ENCODE results near the gene SLC23A1. TPM values are rescaled to one million over a fixed set of nuclear protein-coding genes. Genes with fewer than 3 reads are reported as not detected.
"Not testable (repeated sequence)": the region's sequence is repeated elsewhere in the genome, so short reads cannot be mapped to it uniquely, and the experiment has no call there.

SLC23A1 gene
- polyA plus RNA-seq, 1 donor: 0.28 TPM

DNA sequence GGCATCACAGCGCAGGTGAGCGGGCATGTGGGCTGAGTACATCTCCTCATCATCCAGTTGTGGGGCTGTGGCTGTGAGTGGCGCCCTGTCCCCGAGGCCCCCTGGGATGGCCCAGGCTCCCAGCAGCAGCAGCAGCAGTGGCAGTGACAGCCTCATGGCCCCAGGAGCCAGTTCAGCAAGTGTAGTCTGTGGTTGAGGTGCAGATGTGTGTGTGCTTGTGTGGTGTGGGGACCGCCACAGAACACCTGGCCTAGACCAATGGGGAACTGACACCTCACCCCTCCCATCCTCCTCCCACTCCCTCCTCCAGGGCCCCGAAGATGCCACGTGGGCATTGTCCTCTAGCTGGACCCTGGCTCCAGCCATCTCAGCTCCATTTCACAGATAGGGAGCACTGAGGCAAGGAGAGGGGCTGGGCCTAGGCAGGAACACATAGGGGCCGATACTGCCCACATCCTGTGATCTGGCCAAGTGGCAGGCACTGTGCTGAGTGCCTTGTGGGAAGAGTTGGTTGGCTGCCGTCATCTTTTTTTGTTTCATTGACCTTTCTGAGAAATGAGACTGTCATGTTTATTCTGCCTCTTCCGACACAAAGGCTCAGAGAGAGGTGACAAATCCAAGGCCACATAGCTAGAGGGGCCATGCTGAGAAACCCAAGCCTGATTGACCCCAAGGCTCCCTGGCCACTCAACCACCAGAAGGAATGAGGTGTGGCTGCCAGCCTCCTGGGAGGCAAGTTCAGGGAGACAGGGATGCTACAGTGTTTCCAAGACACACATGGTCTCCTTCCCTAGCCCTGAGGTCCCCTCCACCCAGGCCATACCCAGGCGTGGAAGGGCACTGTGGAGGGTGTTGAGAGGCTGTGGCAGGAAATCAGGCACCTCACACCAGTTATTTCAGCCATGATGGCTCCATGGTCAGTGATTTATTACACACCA, 6.9 kb upstream of the SLC23A1 start, which contains the start of gene MZB1:
MZB1 (minus strand) TSS at position 213 of the 938 bp plus-strand sequence; CDS start at position 156, 57 bp downstream.
- DNase-seq (ENCODE audit: low read depth): no peak

DNA sequence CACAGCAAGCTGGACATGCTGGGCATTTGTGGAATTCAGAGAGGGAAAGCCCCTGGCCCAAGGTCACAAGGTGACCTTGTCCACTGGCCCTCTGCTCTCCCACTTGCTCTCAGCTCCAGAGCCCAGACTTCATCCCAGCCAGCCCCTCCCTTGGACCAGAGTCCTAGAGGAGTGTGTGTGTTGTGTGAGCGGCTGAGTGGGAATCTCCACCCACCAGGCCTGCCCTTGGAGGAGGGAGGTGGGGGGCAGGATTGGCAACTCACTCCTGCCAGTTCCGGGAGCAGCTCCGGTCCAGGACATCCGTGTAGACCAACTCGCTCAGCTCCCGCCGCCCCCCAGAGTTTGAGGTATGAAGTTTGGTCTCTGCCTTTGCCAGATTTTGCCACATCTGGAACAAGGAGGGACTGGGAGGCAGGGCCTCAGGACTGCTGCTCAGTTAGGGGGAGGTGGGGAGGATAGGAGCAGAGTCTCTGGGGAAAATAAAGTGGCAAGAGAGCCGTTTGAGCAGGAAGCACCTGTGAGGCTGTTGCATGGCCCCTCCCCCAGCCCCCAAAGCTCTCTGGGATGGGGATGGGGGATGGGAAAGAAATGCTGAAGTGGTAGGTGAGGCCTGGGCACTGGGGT, 5.2 kb upstream of the SLC23A1 start:
- DNase-seq (ENCODE audit: low read depth): no peak

DNA sequence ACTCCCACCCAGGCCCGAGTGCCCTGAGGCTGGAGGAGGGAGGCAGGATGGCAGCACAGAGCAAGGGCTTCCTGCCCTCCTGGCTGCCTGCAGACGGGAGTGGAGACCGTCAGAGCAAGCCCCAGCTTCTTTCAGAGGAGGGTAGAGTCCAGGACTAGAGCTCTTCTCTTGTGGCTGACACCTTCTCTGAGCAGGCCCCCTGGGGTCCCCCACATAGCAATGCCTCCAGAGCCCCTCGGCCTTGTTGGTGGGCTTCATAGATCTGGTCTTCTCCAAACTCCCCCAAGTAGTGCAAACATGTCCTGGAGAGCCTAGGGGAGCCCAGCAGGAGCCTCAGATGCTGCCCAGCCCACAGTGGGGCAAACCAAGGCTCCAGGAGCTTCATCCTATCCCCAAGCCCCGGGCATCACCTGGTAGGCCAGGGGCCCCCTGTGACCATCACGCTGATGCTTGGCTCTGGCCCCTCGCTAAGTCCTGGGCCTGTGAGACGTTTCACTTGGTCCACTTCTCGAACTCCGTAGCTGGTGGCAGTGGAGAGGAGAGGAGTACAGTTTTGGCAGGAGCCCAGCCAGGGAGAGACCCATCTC, 4.6 kb upstream of the SLC23A1 start:
- no peak for DNase-seq (ENCODE audit: low read depth)

DNA sequence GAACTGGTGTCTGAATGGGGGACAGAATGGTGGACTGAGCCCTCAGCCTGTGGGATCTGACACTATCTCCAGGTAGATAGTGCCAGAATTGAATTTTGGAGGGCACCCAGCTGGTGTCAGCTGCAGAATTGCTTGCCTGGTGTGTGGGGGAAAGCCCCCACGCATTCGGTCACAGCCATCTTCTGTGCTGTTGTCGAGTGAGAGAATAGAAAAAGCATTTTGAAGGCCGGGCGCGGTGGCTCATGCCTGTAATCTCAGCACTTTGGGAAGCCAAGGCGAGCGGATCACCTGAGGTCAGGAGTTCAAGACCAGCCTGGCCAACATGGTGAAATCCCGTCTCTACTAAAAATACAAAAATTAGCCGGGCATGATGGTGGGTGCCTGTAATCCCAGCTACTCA, 3.9 kb upstream of the SLC23A1 start:
- not testable (repeated sequence) for DNase-seq (ENCODE audit: low read depth)

DNA sequence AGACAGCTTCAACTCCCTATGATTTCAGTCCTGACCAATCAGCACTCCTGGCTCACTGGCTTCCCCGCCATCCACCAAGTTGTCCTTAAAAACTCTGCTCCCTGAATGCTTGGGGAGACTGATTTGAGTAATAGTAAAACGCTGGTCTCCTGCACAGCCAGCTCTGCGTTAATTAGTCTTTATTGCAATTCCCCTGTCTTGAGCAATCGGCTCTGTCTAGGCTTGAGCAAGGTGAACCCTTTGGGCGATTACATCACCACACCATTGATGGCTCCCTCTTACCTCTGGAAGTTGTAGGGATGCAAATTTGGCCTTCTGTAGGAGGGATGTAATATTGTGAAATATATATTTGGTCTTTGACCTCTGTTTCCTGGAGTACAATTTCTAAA, 2.9 kb upstream of the SLC23A1 start:
- DNase-seq (ENCODE audit: low read depth): no peak

DNA sequence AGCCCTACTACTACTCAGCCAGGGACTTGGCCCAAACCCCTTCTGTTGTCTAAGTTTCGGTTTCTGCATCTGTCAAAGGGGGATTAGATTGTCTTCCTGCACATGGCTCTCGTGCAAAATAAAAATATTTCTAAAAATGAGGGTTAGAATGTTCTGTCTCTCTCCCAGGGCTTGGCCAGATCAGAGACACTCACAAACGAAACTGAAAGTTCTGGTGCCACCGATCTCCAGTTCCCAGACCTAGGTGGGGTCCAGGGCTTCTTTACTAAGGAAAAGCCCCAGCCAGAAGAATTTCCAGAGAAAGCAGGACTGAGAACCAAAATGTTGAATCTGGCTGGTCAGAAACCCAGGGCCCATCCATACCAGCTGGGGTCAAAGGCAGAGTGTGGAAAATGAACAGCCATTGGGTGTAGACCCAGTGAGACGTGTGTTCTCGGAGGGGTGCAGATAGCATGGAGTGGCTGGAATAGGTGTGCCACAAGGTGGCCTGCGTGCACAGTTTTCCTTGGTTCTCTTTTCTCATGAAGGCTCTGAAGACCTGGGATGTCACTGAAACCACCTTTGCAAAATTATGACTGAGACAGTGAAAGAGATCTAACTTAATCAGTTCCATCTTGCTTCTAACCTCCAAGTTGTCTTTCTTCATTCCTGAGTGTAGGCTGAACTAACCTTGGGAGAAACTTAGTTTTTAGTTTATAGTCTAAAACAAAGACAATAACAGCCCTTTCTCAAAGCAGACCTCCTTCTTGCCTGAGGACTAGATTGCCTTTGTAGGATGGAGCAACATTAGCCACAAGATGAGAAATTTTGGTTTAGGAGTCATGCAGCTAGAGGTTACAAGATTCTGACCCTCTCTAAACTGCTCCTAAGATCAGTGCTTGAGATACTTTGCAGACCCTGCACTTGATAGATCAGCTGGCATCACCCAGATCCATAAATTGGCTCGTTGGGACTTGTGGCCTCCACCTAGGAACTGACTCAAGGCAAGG, 2.3 kb upstream of the SLC23A1 start:
- no peak for DNase-seq (ENCODE audit: low read depth)

DNA sequence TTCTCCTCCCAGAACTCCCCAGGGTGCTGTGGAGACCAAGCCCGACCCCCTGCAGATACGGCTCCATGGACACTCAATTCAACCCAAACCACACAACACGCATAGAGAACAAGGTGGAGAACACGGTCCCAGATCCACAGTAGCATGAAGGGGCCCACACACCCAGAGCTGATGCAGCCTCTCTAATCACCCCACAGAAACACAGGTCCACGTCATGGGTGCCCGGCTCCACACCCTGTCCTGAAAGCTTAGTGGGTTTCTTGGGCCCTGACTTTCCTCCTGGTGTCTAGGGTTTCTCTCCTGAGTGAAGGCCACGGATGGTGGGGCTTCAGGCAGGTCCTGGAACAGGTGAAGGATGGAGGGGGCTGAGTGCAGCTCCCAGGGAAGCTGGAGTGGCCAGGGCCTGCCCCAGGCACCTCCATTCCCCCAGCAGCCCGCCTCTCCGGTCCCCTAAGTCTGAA, 1.5 kb upstream of the SLC23A1 start:
- DNase-seq (ENCODE audit: low read depth): no peak

DNA sequence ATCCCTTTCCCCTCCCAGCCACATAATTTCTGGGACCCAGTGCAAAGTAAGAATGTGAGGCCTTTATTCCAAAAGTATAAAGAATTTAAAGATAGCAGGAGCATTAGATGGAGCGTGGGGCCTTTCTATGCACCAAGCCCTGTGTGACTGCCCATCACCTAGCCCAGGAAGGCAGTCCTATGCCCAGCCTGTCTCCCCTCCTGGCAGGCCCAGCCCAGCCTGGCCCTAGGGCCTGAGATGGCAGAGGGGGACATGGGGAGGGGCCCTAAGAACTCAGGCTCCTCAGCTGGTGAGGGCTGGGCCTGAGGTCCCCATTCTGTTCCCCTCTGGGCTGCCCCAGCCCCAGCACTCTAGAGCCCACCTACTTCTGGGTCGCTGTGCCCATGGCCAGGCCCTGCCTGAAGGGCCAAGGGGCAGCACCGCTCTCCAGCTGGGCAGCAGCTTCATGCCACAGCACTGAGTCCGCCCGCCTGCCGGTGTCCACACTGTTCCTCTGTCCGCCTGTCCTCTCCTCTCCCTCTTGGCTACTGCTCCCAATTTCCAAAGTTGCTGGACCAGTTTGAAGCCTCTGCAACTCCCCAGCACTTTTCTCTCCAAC, 995 bp upstream of the SLC23A1 start:
- DNase-seq (ENCODE audit: low read depth): no peak

DNA sequence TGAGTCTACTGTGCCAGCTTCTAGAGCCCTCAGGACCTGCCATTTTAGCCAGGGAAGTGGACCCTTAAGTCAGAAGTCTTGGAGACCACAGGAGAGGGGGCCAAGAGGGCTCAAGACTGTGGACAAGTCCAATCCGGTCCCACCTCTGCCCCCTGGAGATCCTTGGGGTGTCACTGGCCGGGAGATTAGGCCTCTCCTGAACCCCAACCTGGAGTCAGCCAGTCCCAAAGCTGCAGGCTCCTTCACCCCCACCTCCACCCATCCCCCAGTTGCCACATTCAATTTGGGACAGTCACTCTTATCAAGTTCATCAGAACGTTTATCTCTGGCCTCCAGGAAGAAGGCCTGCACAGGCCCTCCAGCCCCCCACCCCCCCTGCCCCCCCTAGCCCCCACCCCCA, 290 bp downstream of the SLC23A1 start:
- DNase-seq (ENCODE audit: low read depth): no peak

DNA sequence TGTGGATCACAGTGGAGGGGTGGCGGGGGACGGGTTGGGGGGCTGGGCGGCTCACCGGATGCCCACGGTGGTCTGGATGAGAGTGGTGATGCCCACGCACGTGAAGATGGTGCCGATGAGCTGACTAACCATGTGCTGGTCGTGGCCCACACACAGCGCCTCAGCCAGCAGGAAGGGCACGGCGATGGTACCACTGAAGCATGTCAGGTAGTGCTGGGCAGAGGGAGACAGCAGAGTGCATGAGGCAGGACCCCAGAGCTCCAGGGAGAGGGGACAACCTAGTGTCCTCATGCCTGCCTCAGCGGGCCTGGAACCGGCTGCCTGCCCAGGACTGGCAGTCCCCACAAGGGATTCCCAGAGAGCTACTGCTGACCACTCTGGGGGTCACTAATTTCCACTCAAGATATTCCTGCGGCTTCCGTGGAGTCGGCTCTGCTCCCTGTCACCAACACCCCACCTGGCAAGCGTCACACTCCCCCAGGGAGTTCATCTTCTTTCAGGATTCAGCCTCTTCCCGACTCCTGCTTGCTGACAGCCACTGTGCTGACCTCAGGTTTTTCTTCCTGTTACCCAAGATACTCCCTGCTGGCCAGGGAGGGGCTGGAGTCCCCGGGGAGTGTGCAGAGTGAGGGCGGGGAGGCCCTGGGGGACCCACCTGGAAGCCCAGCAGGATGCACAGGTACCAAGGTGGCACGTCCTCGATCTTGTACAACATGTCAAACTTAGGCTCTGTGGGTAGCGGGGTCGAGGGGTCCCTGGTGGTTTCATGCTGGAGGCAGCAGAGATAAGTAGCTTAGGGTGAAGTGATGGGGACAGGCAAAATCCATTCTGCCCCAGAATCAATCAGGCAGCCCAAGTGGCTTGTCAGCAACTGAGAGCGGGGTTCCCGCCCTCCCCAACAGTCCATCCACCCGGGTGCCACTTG, 998 bp downstream of the SLC23A1 start:
- no peak for DNase-seq (ENCODE audit: low read depth)

DNA sequence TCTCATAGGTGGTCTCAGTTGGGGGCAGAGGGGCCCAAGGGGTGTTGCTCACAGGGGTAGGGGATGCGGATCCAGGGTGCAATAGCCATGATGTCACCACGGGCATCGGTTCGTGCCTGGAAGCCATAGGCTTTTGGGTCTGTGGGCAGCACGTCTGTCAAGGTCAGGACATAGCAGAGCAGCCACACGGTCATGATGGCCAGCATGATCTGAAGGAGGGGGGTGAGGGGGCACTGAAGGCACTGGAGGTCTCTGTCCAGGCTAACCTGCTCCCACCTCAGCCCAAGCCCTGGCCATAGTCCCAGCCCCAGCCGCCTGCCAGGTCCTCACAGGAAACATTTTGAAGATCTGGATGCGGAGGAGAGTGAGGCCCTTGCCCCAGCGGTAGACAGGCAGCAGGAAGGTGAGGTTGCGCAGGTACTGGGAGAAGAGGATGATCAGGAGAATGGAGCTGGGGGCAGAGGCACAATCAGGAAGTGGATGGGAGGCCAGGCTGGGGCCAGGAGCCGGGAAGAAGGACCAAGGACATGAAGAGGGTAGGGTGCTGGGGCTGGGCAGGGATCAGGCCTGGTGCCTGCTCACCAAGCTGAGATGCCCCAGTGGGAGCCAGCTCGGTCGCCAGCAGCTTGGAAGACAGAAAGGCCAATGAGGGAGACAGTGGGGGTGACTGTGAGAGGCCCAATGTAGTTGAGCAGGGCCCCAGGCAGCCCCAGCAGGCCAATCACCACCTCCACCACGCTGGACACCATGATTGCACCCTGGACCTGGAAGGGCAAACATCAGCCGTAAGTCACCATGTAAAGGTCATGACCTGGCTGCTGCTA, 3.3 kb downstream of the SLC23A1 start:
- DNase-seq (ENCODE audit: low read depth): no peak

DNA sequence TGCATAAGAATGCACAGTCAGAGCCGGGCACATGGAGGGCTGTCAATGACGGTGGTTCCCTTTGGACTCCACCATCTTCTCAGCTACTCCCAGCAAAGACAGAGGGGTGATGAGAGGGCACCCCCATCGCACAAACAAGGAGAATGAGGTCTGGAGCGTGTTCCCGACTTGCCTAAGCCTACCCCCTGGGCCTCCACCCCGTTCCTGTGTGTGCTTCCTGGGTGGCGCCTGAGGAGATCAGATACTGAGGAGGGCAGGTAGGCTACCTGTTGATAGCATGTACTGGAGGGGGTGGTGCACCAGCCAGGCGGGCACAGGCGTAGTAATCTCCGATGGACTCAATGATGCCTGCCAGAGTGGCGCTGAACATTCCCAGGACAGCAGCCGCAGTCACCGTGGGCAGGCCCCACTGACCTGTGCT, 4.1 kb downstream of the SLC23A1 start:
- no peak for DNase-seq (ENCODE audit: low read depth)

DNA sequence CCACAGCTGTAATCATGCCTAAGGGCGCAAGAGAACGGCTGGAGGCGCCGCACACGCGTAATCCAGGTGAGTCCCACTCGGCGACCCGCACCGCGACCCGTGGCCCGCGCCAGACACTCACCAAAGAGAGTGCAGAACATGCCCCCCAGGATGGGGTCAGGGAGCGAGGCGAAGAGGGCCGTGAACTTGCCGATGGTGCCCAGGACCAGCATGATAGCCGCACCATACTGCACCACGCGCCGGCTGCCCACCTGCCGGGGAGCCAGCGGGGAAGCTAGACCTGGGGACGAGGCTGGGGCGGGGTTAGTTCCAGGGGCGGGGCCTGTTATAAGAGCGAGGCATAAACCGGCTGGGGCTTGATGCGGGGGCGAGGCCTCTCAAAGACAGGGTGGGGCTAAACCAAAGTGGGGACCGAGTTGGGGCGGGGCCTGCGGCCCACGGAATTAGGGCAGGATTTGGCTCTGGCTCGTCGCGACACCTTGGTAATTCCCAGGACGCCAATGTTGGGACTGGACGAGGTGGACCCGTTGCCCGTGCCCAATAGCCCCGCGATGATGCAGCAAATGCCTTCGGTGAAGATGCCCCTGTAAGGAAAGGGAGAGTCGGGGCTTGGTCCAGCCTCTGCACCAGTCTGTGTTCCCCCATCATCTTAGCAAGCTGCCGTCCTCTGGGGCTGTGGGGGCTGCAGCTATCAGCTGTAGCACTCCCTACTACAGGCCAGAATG, 4.8 kb downstream of the SLC23A1 start:
- DNase-seq (ENCODE audit: low read depth): no peak

DNA sequence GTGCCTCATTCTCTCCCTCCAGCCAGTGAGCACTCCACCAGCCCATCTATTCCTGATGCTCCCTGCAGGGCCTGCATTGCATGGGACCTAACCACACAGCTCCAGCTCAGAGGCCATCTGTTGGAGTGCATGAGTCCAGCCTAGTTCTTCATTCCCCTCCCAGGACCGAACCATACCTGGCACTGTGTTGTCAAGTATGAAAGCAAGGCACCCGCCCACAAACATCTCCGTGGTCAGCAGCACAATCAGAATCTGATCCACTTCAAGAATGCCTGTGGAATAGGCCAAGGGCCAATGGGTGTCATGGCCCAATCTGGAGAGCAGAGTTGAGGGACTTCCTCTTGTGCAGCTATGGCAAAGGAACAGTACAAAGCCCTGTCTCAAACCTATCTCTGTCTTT, 5.9 kb downstream of the SLC23A1 start:
- no peak for DNase-seq (ENCODE audit: low read depth)

DNA sequence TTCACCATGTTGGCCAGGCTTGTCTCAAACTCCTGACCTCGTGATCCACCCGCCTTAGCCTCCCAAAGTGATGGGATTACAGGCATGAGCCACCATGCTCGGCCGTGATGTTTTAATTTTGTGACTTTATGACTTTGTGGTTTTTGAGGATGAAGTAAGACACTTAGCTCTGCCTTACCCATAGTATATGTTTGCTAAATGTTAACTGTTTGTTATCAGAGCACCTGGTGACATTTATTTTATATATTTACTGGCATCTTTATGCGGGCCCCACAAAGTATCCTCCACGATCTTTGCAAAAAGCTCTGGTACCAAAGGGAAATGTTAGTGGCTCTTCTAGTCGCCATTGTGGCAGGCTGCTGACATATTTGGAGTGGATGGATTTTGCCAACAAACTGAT, 6.7 kb downstream of the SLC23A1 start:
- DNase-seq (ENCODE audit: low read depth): no peak

DNA sequence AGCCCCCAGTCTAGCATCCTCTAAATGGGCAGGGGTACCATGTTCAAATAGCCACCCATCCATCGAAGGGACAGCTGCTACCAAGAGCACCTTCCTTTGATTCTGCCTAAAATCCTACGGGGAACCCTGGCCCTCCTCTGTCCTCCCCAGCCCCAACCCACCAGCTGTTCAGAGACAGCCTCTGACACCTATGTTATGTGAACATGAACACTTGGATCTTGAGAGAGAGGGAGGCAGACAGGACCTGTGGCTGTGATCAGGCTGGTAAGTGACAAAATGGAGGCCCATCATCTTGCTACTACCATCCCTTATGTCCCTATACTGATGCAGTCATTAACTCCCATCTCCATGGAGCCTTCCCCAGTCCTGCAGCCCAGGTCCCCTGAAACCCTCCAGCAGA, 8.2 kb downstream of the SLC23A1 start:
- DNase-seq (ENCODE audit: low read depth): no peak

DNA sequence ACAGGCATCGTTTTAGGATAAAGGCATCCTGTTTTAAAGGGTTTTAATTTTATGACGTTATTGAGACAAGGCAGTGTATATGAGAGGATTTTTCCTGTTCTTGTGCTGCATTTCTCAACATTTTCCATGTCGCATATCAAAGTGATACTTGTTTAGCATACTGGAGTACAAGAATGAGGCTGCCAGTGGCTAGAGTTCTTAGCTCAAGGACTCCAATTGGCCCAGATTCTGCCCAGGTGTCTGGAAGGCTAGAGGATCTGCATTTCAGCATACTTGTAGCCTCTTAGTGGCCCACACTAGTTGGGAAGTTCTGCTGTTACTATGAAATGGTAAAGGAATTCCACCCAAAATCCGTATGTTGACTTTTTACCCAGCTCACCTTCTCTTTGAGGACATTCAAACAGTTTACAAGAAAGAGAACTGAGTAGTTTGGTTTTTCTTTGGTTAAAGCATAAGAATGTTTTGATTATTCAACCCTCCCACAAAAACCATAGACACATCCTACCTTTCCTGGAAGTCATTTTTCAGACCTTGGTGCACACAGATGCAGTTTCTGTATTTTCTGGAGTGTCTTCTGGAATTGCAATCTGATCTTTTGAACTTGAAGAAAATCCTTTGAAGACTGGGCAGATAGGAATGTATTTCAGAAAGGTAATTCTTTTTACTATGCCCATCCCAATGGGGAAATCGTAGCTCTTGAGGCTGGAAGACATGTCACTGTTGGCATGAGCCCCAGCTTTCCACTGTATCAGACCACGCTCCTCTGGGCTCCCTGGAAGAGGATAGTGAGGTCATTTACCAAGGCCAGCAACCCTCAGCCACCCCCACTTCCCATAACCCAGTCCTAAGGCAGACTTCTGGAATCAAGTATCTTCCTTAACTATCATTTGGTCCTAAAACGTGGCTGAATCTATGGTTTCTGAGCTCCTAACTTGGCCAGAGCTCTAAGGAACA, 11.3 kb downstream of the SLC23A1 start:
- no peak for DNase-seq (ENCODE audit: low read depth)
